NCI-H1105 (cell line): Measurements from ENCODE around the gene KIAA0319L.

Source experiments
- DNase-seq: peaks from one replicate; lab custom pipeline; 2025; lab: John Stamatoyannopoulos, UW

Gene KIAA0319L

DNA sequence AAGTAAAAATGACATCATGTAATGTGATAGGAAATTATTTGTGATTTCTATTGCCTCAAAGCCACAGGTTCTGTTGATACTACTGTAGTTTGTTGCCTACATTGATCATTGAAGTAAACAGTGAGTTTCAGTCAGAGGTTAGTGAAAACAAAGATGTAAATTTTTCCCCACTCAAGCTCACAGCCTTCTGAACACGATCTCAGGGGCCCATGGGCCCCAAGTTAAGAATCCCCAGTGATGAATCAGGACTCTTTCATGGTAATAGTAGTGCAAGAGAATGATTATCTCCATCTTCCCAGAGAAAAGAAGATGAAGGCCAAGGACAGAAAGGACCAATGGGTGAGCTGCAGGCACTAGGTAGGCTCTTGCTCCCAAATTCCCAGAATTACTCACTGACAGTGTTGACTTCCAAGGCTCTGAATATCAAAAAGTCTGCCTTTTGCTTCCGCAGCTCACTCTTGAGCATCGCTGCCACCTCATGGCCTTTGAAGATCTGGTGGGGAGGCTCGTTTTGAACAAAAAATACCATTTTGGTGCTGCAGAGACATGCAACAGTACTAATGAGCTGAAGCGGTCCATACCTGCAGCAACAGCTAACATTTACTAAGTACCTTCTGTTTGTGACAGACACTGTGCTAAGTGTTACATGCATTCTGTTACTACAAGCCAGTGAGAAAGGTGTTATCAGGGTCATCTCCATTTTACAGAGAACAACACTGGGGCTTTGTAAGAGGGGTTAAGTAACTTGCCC lies 113.3 kb downstream of the KIAA0319L start:
- no peak for DNase-seq

DNA sequence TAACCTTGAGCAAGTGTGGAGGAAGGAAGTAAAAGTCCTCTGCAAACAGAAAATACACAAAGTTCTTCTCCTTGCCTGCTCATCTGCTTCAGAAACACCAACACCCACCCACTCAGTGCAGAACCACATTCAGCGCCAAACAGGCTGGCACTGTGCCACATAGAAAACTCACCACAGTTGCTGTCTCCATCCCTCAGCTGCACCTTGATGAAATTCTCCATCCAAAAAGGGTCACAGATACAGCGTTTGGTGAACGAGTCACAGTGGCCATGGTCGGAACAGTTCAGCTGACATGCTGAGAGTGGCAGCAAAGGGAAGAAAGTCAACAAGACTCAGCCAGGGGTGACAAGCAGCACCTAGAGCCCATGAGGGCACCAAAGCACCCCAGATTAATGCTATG lies 114.5 kb downstream of the KIAA0319L start:
- DNase-seq: no peak

GRCh38 chr1:35441926-35442579 lies 115.2 kb downstream of the KIAA0319L start:
- DNase-seq: no peak

GRCh38 chr1:35439626-35440025 lies 117.6 kb downstream of the KIAA0319L start:
- DNase-seq: no peak

DNA sequence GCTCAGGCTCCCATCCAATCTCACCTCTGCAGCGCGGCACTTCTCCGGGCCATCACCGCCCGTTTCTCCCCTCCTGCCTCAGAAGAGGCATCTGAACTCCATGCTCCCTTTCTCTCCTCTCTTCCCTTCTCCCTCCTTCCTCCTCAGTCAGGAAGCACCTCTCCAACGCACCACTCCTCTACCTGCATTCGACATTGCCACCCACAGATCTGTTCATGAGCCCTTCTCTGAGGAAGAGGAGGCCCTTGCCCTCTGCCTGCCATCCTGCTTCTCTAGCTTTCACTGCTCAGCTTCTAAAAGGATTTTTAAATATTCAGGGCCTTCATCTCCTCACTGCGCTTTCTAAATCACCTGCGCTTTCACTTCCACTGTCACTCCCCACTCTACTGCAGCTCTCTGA lies 120.0 kb downstream of the KIAA0319L start:
- DNase-seq: no peak

DNA sequence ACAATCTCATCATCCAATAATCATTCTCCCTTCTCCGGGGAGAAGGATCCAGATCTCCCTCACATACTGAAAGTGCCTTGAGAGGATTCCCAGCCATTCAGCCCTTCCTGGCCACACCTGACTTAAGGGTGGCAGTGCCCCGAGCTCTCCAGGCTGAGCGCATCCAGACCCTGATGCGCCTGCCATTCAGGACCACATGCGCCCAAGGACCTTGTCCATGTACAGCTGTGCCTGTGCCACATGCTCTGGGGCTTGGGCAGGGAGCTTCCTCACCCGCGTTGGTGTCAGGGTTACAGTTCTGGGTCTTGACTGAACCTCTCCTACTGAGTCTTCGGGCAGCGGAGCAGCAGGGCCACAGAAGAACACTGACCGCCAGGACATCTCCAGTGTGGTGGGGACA lies 121.1 kb downstream of the KIAA0319L start:
- DNase-seq: no peak

DNA sequence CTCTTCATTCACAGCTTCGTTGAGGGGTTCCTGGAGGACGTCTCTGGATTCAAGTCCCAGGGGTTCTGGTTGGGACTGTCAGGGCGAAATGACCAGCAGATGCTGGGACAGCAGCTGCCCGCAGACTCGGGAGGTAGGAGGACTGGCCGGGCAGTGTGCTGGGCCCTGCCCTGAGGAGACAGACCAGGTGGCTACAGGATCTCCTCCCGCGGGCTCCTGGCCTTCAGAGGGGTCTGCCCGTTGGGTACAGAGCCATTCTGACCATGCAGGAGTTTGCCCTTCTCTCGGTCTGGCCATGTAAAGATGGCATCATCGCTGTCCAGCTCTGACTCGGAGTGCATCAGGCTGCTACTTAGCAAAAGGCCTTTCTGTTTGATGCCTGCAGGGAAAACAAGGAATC lies 122.5 kb downstream of the KIAA0319L start:
- no peak for DNase-seq

DNA sequence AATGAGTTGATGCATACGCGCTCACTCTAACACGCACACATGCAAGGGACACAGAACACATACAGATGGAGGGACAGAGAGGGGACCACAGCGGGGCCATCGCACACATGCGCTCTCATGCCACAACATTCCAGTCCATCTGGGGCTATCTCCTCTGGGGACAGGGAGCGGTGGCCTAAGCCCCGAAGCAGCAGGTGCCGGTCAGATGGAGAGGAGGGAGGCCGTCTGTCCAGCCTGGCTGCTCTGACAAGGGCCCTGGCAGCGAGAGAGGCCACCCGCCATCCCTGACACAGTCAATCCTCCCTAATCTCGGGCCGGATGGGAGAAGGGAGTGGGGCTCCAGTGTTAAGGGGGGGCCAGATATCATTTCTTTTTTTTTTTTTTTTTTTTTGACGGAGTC lies 123.5 kb downstream of the KIAA0319L start:
- DNase-seq: no peak

DNA sequence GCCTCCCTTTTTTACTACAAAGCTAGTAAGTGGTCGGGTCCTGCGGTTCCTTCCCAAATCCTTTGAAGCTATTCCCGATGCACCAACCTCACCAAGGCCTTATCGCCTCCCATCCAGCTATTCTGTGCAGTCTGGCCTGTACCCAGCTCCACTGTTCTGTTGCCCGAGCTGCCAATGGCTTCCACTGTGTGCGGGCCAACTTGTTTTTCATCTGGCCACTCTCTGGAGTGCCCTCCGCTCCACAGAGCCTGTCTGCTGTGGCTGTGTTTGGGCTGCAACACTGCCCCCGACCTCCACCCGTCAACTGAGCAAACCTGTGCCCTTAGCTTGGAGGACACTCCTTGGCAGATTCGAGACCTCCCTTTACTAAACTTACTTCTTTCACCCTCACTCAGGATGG lies 125.0 kb downstream of the KIAA0319L start:
- DNase-seq: no peak

GRCh38 chr1:35431173-35431599 lies 126.0 kb downstream of the KIAA0319L start:
- no peak for DNase-seq

DNA sequence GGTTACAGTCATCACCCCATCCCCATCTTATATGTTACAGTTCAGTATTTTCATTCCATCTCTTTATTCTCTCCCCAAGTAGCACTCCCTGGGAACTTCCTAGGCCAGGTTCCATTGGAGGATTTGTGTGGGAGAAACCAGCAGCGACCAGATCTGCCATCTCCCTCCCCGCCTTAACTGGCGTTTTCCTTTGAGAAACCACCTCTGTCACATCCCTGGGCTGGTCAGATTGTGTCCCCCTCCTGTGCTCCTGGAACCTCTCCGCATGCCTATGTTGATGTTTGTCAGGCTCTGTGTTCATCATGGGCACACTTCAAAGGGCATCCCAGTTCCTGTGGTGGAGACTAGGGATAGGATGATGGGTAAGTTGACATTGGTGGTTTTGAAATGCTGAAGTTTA lies 126.4 kb downstream of the KIAA0319L start:
- DNase-seq: no peak

- no peak for DNase-seq
These were observed 128.8 kb downstream of the KIAA0319L start for GRCh38 chr1:35428360-35428759.

- no peak for DNase-seq
These were observed 131.1 kb downstream of the KIAA0319L start for GRCh38 chr1:35426097-35426586.

DNA sequence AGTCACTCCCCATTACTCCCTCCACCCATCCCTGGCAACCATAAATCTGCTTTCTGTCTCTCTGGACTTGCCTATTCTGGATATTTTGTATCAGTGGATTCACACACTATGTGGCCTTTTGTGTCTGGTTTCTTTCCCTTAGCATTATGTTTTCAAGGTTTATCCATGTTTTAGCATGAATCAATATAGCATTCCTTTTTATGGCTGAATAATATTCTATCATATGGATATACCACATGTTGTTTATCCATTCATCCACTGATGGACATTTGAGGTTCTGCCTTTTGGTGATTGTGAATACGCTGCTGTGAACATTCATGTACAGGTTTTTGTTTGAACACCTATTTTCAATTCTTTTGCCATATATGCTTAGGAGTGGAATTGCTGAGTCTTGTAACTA lies 148.3 kb downstream of the KIAA0319L start:
- DNase-seq: no peak

DNA sequence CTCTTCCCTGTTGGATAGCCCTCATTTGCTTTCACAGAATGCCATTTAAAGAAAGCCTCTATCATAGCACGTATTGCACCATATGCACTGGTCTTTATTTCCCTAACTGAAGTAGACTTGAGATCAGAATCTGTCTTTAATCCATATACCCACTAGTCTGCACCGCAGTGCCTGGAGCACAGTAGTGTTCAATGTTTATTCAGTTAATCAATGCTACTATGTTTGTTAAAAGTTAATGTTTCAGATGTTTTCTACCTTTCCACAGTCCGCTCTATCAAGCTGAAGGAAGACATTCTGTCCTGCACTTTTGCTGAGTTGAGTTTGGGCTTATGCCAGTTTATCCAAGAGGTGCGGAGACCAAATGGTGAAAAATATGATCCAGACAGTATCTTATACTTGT lies 149.5 kb downstream of the KIAA0319L start:
- no peak for DNase-seq

GRCh38 chr1:35406103-35406502 lies 151.1 kb downstream of the KIAA0319L start:
- DNase-seq: no peak

DNA sequence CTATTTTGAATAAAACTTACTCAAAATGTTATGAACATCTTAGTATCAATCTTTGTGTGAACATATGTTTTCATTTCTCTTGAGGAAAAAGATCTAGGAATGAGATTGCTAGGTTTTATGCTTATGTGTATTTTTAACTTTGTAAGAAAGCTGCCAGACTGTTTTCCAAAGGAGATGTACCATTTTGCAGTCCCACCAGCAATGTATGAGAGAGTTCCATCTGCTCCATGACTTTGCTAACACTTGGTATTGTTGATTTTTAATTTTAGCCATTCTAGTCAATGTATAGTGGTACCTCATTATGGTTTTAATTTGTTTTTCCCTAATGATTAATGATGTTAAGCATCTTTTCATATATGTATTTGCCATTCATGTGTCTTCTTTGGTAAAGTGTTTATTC lies 156.2 kb downstream of the KIAA0319L start:
- no peak for DNase-seq

DNA sequence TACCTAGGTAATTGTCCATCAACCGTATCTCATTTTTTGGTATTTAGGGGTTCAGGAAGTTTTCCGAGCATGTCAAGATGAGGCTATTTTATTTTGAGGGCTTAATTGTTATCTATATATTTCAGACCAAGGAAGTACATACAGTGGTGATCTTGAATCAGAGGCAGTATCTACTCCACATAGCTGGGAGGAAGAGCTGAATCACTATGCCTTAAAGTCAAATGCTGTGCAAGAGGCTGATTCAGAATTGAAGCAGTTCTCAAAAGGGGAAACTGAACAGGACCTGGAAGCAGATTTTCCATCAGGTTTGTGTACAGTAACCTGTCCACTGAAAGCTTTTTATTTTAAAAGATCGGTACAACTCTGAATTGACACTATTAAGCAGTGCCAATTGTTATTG lies 158.5 kb downstream of the KIAA0319L start:
- DNase-seq: no peak

GRCh38 chr1:35394386-35394785 lies 162.8 kb downstream of the KIAA0319L start:
- no peak for DNase-seq

- DNase-seq: no peak
These were observed 166.4 kb downstream of the KIAA0319L start for GRCh38 chr1:35390600-35391494.

DNA sequence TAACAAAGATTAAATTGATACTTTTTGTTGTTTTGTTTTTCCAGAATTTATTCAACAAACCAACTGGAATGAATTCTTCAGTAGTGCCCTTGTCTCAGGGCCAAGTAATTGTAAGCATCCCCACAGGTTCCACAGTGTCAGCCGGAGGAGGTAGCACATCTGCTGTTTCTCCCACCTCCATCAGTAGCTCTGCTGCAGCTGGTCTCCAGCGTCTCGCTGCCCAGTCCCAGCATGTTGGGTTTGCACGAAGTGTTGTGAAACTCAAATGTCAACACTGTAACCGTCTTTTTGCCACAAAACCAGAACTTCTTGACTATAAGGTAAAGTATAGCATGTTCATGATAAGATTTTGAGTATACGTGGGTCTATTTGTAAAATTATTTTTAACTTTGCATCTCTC lies 170.2 kb downstream of the KIAA0319L start:
- DNase-seq: no peak

DNA sequence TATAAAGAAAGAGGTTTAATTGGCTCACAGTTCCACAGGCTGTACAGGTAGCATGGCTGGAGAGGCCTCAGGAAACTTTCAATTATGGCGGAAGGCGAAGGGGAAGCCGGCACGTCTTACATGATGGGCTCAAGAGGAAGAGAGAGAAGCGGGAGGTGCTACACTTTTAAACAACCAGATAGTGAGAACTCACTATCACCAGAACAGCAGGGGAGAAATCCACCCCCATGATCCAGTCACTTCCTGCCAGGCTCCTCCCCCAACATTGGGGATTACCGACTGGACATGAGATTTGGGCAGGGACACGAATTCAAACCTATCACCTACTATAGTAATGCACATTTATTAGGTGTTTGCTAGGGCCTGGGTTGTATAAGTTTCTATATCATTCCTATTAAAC lies 170.9 kb downstream of the KIAA0319L start:
- no peak for DNase-seq
